DOHH2 (cell line): ENCODE results near the gene DAD1.

Experiments used
- CTCF ChIP-seq: fragments of 200-600 bp; sonication (generic); IDR thresholded peaks from one replicate; pipeline ENCODE4 v1.5.1; 2014; ENCODE audit warnings: antibody characterized with exemption, mild to moderate bottlenecking, low read depth, low read length; ENCODE audit not compliant: poor library complexity, severe bottlenecking
- EZH2phosphoT487 ChIP-seq: fragments of 200-600 bp; sonication (generic); IDR thresholded peaks from 2 replicates; pipeline ENCODE4 v1.6.1; 2017; ENCODE audit warnings: borderline replicate concordance, mild to moderate bottlenecking, antibody characterized with exemption, low read length, moderate library complexity, mixed read lengths

- TF ChIP-seq CTCF (no peak), EZH2phosphoT487 (no peak)
These were observed 5.2 kb upstream of the DAD1 start for GRCh38 chr14:22594156-22594716.
